ENCODE results near the gene VSIR. TPM values are rescaled to one million over a fixed set of nuclear protein-coding genes. Genes with fewer than 3 reads are reported as not detected.

Gene VSIR
- total RNA-seq, 1 donor from 2014 or later = not detected

DNA sequence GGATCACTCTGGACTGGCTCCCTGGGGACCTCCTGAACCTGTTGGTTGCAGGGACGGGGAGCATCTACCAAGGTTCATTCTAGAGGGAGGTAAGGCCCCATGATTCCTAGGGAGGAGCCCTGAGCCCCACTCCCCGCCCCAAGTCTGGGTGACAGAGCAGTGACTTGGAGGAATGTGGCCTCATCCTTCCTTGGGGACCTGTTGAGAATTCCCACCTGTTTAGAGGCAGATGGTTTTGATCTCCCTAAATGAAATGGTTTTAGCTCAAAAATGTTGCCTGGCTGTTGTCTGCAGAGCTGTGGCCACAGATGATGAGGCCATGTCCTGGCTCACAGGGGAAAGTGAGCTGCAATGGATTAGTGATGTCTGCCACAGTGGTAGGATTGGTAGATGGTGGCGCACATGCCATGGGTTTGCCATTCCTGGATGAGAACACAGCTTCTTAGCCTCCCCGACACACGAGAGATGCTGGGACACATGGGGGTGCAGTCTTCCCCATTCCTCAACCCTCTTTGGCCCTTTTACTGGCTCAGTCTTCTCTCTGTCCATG lies 66.0 kb downstream of the VSIR start:
- no peak overlapping the region for H3K4me3 Mint-ChIP-seq
- H3K36me3 Mint-ChIP-seq (ENCODE audit: low read depth) = no peaks in the 10 kb centered on the region
- no peaks in the 10 kb centered on the region for H3K9me3 Mint-ChIP-seq
- DNase-seq (ENCODE audit: low read depth, low spot score) = no peak
- H3K27ac Mint-ChIP-seq (ENCODE audit: unreplicated experiment) = no peak overlapping the region
- TF ChIP-seq, protein P1, sequence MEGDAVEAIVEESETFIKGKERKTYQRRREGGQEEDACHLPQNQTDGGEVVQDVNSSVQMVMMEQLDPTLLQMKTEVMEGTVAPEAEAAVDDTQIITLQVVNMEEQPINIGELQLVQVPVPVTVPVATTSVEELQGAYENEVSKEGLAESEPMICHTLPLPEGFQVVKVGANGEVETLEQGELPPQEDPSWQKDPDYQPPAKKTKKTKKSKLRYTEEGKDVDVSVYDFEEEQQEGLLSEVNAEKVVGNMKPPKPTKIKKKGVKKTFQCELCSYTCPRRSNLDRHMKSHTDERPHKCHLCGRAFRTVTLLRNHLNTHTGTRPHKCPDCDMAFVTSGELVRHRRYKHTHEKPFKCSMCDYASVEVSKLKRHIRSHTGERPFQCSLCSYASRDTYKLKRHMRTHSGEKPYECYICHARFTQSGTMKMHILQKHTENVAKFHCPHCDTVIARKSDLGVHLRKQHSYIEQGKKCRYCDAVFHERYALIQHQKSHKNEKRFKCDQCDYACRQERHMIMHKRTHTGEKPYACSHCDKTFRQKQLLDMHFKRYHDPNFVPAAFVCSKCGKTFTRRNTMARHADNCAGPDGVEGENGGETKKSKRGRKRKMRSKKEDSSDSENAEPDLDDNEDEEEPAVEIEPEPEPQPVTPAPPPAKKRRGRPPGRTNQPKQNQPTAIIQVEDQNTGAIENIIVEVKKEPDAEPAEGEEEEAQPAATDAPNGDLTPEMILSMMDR (conservative IDR thresholded peaks at IDR 0.05) = no peak
- H3K27me3 Mint-ChIP-seq (ENCODE audit: low read depth) = no peaks in the 10 kb centered on the region
- H3K4me1 Mint-ChIP-seq = peaks cover 3% of the 10 kb centered on the region

DNA sequence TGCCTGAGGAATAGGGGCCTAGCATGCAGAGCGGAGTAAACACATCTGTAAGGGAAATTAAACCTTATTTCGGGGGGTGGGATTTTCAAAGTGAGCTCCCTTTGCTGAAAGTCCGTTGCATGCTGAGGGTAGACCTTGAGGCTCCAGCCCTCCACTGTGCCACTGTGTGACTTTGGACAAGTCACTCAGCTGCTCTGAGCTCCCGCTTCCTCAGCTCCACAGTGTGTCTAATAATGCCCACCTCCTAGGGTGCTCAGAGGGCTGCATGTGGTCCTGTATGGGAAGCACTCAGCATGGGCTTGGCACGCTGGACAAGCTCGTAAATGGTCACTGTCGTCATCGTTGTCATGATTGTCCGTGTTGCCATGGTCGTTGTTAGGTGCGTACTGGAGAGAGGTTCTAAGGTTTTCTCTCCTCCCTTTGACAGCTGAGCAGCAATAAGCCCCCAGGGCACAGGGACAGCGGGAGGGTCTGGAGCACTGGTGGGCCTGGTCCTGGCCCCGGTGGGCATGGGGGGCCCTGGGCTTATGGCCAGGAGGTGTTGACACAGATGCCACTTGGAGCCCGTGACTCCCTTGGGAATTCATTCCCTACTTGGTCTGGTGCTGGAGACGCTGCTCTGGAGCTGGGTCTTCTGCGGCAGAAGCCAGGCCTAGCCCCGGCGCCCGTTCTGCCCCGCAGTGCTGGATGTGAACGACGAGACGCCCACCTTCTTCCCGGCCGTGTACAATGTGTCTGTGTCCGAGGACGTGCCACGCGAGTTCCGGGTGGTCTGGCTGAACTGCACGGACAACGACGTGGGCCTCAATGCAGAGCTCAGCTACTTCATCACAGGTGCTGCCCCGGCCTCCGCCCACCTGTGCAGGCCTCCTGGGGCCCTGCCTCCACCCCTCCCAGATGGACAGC lies 66.9 kb downstream of the VSIR start:
- no peaks in the 10 kb centered on the region for H3K27me3 Mint-ChIP-seq (ENCODE audit: low read depth)
- TF ChIP-seq, protein P1 (conservative IDR thresholded peaks at IDR 0.05) = no peak
- no peaks in the 10 kb centered on the region for H3K36me3 Mint-ChIP-seq (ENCODE audit: low read depth)
- peak overlapping the region; percentile 19 for H3K27ac Mint-ChIP-seq (ENCODE audit: unreplicated experiment)
- no peaks in the 10 kb centered on the region for H3K9me3 Mint-ChIP-seq
- DNase-seq (ENCODE audit: low read depth, low spot score) = no peak
- no peak overlapping the region for H3K4me3 Mint-ChIP-seq
- H3K4me1 Mint-ChIP-seq = peaks cover 3% of the 10 kb centered on the region

DNA sequence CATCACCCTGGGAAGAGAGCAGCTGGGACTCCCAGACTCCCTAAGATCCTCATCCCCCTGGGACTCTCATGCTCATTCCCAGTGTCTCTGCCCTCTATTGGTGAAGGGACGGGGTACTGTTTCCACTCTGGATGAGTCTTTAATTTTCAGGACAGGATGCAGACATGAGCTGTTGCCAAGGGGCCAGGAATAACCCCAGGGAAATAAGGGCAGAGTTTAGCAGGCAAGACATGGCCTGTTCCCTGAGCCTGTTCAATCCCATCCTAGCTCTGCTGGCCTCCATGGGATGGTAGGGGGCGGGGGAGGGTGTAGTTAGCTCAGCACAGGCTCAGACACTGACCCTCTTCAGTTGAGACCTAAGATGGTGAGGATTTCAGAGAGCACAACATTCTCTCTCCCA lies 67.7 kb downstream of the VSIR start:
- Mint-ChIP-seq H3K36me3 (ENCODE audit: low read depth) (no peaks in the 10 kb centered on the region), H3K9me3 (no peaks in the 10 kb centered on the region), H3K4me1 (peaks cover 3% of the 10 kb centered on the region), H3K27ac (ENCODE audit: unreplicated experiment) (no peak overlapping the region), H3K27me3 (ENCODE audit: low read depth) (no peaks in the 10 kb centered on the region), H3K4me3 (no peak overlapping the region)
- no peak for DNase-seq (ENCODE audit: low read depth, low spot score)
- TF ChIP-seq, protein P1 (conservative IDR thresholded peaks at IDR 0.05) = no peak

DNA sequence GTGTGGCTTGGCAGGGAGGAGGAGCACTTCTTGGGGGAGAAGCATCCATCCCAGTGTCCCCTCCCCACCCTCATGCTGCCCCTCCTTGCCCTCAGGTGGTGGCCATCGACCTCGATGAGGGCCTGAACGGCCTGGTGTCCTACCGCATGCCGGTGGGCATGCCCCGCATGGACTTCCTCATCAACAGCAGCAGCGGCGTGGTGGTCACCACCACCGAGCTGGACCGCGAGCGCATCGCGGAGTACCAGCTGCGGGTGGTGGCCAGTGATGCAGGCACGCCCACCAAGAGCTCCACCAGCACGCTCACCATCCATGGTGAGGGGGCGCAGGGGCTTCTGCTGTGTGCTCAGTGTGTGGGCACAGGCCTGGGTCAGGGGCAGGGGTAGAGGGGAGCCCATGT lies 68.5 kb downstream of the VSIR start:
- H3K4me3 Mint-ChIP-seq = no peak overlapping the region
- no peaks in the 10 kb centered on the region for H3K9me3 Mint-ChIP-seq
- H3K27me3 Mint-ChIP-seq (ENCODE audit: low read depth) = no peaks in the 10 kb centered on the region
- no peak overlapping the region for H3K27ac Mint-ChIP-seq (ENCODE audit: unreplicated experiment)
- TF ChIP-seq, protein P1 (conservative IDR thresholded peaks at IDR 0.05) = no peak
- no peak for DNase-seq (ENCODE audit: low read depth, low spot score)
- peaks cover 3% of the 10 kb centered on the region for H3K4me1 Mint-ChIP-seq
- H3K36me3 Mint-ChIP-seq (ENCODE audit: low read depth) = no peaks in the 10 kb centered on the region

DNA sequence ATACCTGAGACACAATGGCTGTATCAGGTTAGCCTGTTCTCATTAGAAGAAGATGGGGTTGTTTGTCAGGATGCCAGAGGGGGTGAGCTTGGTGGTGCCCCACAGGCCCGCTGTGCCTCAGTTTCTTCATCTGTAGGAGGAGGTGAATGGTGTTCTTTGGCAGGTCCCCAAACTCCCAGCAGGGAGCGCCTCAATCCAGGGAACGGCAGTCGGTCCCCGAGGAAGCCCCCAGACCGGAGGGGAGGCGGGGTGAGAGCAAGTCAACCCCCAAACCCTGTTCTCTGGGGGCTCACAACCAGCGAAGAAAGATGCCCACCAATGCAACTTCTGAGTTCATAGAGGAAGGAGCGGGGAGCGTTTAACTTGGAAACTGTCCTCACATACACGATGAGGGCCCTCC lies 69.7 kb downstream of the VSIR start:
- Mint-ChIP-seq H3K36me3 (ENCODE audit: low read depth) (no peaks in the 10 kb centered on the region), H3K4me1 (peaks cover 3% of the 10 kb centered on the region), H3K27ac (ENCODE audit: unreplicated experiment) (no peak overlapping the region), H3K9me3 (no peaks in the 10 kb centered on the region), H3K27me3 (ENCODE audit: low read depth) (peaks cover 4% of the 10 kb centered on the region), H3K4me3 (no peak overlapping the region)
- no peak for DNase-seq (ENCODE audit: low read depth, low spot score)
- TF ChIP-seq, protein P1 (conservative IDR thresholded peaks at IDR 0.05) = no peak

All from neural crest cell (in vitro differentiated cells).